Sigmoid colon (tissue), 7 donors: ENCODE data around the gene RBX1. TPM values are rescaled to one million over a fixed set of nuclear protein-coding genes. Genes with fewer than 3 reads are reported as not detected.
A peak's percentile ranks its signal among the peaks of the same experiment; 100 is the strongest.

ENCODE experiments used
- DNase-seq: peaks from one replicate; pipeline ENCODE4 v3.0.0-alpha.2; 2019
- H3K27ac ChIP-seq, 4 donors: fragments of 200-600 bp; sonication (generic); one replicate each; pipeline ENCODE4 v1.5.1; 2016 to 2019; ENCODE audit warnings: mild to moderate bottlenecking in 1 of 4
- H3K27me3 ChIP-seq, 3 donors: fragments of 200-600 bp; sonication (generic); one replicate each; pipeline ENCODE4 v1.5.1; 2019; ENCODE audit warnings: mild to moderate bottlenecking in 1 of 3
- H3K36me3 ChIP-seq, 4 donors: fragments of 200-600 bp; sonication (generic); one replicate each; pipeline ENCODE4 v1.5.1; 2016 to 2019
- H3K4me1 ChIP-seq, 4 donors: fragments of 200-600 bp; sonication (generic); one replicate each; pipeline ENCODE4 v1.5.1; 2017 to 2019
- H3K4me3 ChIP-seq, 4 donors: fragments of 200-600 bp; sonication (generic); one replicate each; pipeline ENCODE4 v1.5.1; 2017 to 2019; ENCODE audit warnings: mild to moderate bottlenecking in 2 of 4, moderate library complexity in 1 of 4
- H3K9me3 ChIP-seq, 4 donors: fragments of 200-600 bp in 3 of 4; sonication (generic) in 3 of 4; one replicate each; pipeline versions ENCODE4 v1.5.1 to v1.6.1; 2013 to 2019
- CTCF ChIP-seq, 4 experiments: fragments of 450-650 bp in 3 of 4; fragments of 200-600 bp in 1 of 4; IDR thresholded peaks; one replicate each; pipeline ENCODE4 v1.5.1; 2016 to 2019; ENCODE audit warnings: antibody characterized with exemption in 4 of 4, mild to moderate bottlenecking in 3 of 4, moderate library complexity in 2 of 4
- EP300 ChIP-seq, 4 donors: sonication (generic); formaldehyde crosslinking; IDR thresholded peaks; one replicate each; pipeline ENCODE4 v1.6.1; 2017; ENCODE audit warnings: antibody characterized with exemption in 4 of 4
- POLR2A ChIP-seq, 2 donors: fragments of 450-650 bp; IDR thresholded peaks; one replicate each; pipeline ENCODE4 v1.6.1; 2016; ENCODE audit warnings: antibody characterized with exemption in 2 of 2, mild to moderate bottlenecking in 2 of 2, moderate library complexity in 2 of 2
- POLR2AphosphoS5 ChIP-seq, 4 donors: sonication (generic); formaldehyde crosslinking; IDR thresholded peaks; one replicate each; pipeline ENCODE4 v1.6.1; 2017; ENCODE audit warnings: antibody characterized with exemption in 4 of 4
- WGBS, 2 donors: extraction: QIAGEN DNeasy Blood & Tissue Kit; methylation state at CpG; one replicate each; pipeline ENCODE4 v1.1.7; 2013; 5-methylcytosine and 5-hydroxymethylcytosine counted together
- intact Hi-C: fragments of 100-400 bp; cut with DNase I; formaldehyde crosslinking; loops from one replicate; pipeline ENCODE4 v1.15.1; 2023
- polyA plus RNA-seq, 3 donors: library from polyadenylated mRNA; stranded (reverse); fragments of 200-250 nt; gene quantifications; one replicate each; pipeline ENCODE4 v1.2.3, GENCODE V29; 2013
- total RNA-seq, 4 donors: library from RNA; depleted of rRNA; stranded (reverse); fragments of >200 nt; gene quantifications; one replicate each; pipeline ENCODE4 v1.1.0, GENCODE V29; 2016
- donor health status: healthy with polysubstance abuse.
- donor health status: Bipolar disorder and iron deficiency.
- donor health status: healthy.

Gene RBX1
- total and polyA plus RNA-seq, 7 donors: 32.4 to 78.7 (median 54.7) TPM

GRCh38 chr22:40965936-40966725 lies 15.0 kb downstream of the RBX1 start:
- Histone ChIP-seq H3K4me1 (no peaks in the 10 kb centered on the region), H3K27ac (no peak overlapping the region), H3K27me3 (no peaks in the 10 kb centered on the region), H3K4me3 (no peak overlapping the region), H3K36me3 (peaks cover 8 to 85% (median 28%) of the 10 kb centered on the region in 4 donors), H3K9me3 (no peaks in the 10 kb centered on the region)
- WGBS, 2 donors: 91 to 93% methylated on average over 8 of the region's 8 CpGs
- TF ChIP-seq POLR2A (IDR thresholded peaks at IDR 0.05): no peak
- no peak for TF ChIP-seq EP300 (IDR thresholded peaks at IDR 0.05)
- TF ChIP-seq POLR2AphosphoS5 (IDR thresholded peaks at IDR 0.05): no peak
- no peak for TF ChIP-seq CTCF (IDR thresholded peaks at IDR 0.05)
- intact Hi-C loops: no loop called here
- peak; percentile 30 for DNase-seq

- no peaks in the 10 kb centered on the region for H3K27me3 ChIP-seq
- H3K4me1 ChIP-seq: no peaks in the 10 kb centered on the region
- H3K9me3 ChIP-seq: no peaks in the 10 kb centered on the region
- no peak for TF ChIP-seq POLR2A (IDR thresholded peaks at IDR 0.05)
- no peak for TF ChIP-seq POLR2AphosphoS5 (IDR thresholded peaks at IDR 0.05)
- TF ChIP-seq EP300 (IDR thresholded peaks at IDR 0.05): no peak
- TF ChIP-seq CTCF (IDR thresholded peaks at IDR 0.05): no peak
- no peak overlapping the region for H3K27ac ChIP-seq
- intact Hi-C loops: no loop called here
- H3K36me3 ChIP-seq: peaks cover 8 to 82% (median 28%) of the 10 kb centered on the region in 4 donors
- DNase-seq: peak; percentile 8
- 92% methylated on average over 7 of the region's 7 CpGs for WGBS, 2 donors
- no peak overlapping the region for H3K4me3 ChIP-seq
Observed at GRCh38 chr22:40966726-40967085, 15.5 kb downstream of the RBX1 start.

GRCh38 chr22:40967111-40967760 lies 16.1 kb downstream of the RBX1 start:
- WGBS, 2 donors: 89 to 96% methylated on average over 8 of the region's 8 CpGs
- Histone ChIP-seq H3K4me1 (no peaks in the 10 kb centered on the region), H3K4me3 (no peak overlapping the region), H3K36me3 (peaks cover 8 to 81% (median 33%) of the 10 kb centered on the region in 4 donors), H3K9me3 (no peaks in the 10 kb centered on the region), H3K27me3 (no peaks in the 10 kb centered on the region), H3K27ac (no peak overlapping the region)
- intact Hi-C loops: no loop called here
- DNase-seq: peak; percentile 29
- TF ChIP-seq CTCF (IDR thresholded peaks at IDR 0.05): no peak

- no peak overlapping the region for H3K27ac ChIP-seq
- H3K27me3 ChIP-seq: no peaks in the 10 kb centered on the region
- intact Hi-C loops: no loop called here
- peak; percentile 19 for DNase-seq
- no peaks in the 10 kb centered on the region for H3K4me1 ChIP-seq
- peaks cover 6 to 56% (median 23%) of the 10 kb centered on the region in 4 donors for H3K36me3 ChIP-seq
- H3K4me3 ChIP-seq: no peak overlapping the region
- WGBS, 2 donors: 97 to 98% methylated on average over 6 of the region's 6 CpGs
- H3K9me3 ChIP-seq: no peaks in the 10 kb centered on the region
- TF ChIP-seq POLR2A (IDR thresholded peaks at IDR 0.05) (no peak), EP300 (IDR thresholded peaks at IDR 0.05) (no peak), CTCF (IDR thresholded peaks at IDR 0.05) (no peak), POLR2AphosphoS5 (IDR thresholded peaks at IDR 0.05) (no peak)
Observed at GRCh38 chr22:40972587-40972986, 21.4 kb downstream of the RBX1 start.
